T-helper 17 cell (primary cell): ENCODE measurements around the gene C2CD3. TPM values are rescaled to one million over a fixed set of nuclear protein-coding genes. Genes with fewer than 3 reads are reported as not detected.
A peak's percentile ranks its signal among the peaks of the same experiment; 100 is the strongest.
"Not testable (repeated sequence)": the region's sequence is repeated elsewhere in the genome, so short reads cannot be mapped to it uniquely, and the experiment has no call there.

Experiments used
- ATAC-seq: fragments of 150-1000 bp; cut with Tn5 transposase; 2 replicates; pipeline ENCODE4 v1.10.0; 2021; ENCODE audit warnings: mild to moderate bottlenecking, moderate library complexity
- DNase-seq, 3 donors: peaks; one replicate each; pipeline versions ENCODE4 v3.0.0 to v3.0.0-alpha.2; 2020 to 2021
- H3K9me3 ChIP-seq: one replicate; pipeline ENCODE4 v1.7.0; 2013; ENCODE audit warnings: low read length, mild to moderate bottlenecking; ENCODE audit not compliant: control insufficient read depth, poor library complexity, severe bottlenecking
- H3K27ac Mint-ChIP-seq: one replicate; pipeline ENCODE4 v1.8.0; 2022; ENCODE audit warnings: mild to moderate bottlenecking, moderate library complexity, mixed read lengths
- H3K27me3 Mint-ChIP-seq: one replicate; pipeline ENCODE4 v1.8.0; 2022; ENCODE audit warnings: mixed read lengths
- H3K36me3 Mint-ChIP-seq: one replicate; pipeline ENCODE4 v1.8.0; 2022; ENCODE audit warnings: low read depth, mixed read lengths
- H3K4me1 Mint-ChIP-seq: one replicate; pipeline ENCODE4 v1.8.0; 2022; ENCODE audit warnings: mild to moderate bottlenecking, mixed read lengths
- H3K4me3 Mint-ChIP-seq: one replicate; pipeline ENCODE4 v1.8.0; 2022; ENCODE audit warnings: mild to moderate bottlenecking, moderate library complexity, mixed read lengths
- total RNA-seq, 4 donors: library from RNA in 2 of 4; stranded (reverse) in 2 of 4; gene quantifications; one replicate each; pipeline ENCODE4 v1.2.3 and lab custom pipeline; 2022 to 2026

C2CD3 gene
- total RNA-seq, 2 donors from 2014 or later: 35.5 to 37.1 TPM

DNA sequence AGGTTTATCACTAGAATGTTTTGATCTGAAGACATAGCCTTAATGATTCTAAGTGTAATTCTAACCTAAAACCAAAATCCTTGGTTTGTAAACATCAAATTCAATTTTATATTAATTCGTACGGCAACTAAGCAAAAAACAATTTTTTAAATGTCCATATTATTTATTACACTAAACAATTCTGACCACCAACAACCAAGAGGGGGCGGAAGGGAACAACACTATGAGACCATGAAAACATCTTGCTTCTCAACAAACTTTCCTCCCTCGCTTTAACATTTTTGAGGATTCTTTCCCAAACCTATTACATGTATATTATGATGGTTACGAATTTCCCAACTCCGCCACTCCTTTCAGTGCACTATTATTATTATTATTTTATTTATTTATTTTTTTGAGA lies 181.6 kb downstream of the C2CD3 start:
- DNase-seq: no peak
- Mint-ChIP-seq H3K36me3 (no peaks in the 10 kb centered on the region), H3K27me3 (no peaks in the 10 kb centered on the region), H3K27ac (no peak overlapping the region), H3K4me1 (peaks cover 17% of the 10 kb centered on the region), H3K4me3 (no peak overlapping the region)
- no peaks in the 10 kb centered on the region for H3K9me3 ChIP-seq
- ATAC-seq: no peak

DNA sequence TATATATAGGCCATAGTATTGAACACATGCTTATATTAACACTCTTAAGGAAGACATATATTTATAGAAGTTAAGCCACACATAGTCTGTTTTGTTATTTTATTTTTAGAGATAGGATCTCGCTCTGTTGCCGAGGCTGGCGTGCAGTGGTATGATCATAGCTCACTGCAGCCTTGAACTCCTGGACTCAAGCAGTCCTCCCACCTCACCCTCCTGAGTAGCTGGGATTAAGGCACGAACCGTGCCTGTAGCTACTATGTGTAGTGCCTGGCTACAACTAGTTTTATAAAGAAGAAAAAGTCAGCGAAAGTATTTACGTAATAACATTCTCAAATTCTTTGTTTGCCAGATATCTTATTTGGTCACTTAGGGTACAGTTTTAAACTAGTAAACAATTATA lies 182.6 kb downstream of the C2CD3 start:
- no peaks in the 10 kb centered on the region for H3K27me3 Mint-ChIP-seq

DNA sequence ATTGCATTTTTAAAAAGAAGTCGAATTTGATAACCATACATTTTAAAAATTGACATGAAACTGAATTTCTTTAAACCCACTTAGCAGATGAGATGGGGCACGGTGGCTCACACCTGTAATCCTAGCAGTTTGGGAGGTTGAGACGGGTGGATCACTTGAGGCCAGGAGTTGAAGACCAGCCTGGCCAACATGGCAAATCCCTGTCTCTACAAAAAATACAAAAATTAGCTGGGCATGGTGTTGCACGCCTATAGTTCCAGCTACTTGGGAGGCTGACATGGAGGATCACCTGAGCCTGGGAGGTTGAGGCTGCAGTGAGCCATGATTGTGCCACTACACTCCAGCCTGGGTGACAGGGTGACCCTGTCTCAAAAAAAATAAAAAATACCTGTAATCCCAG lies 185.1 kb downstream of the C2CD3 start:
- DNase-seq, H3K27me3 Mint-ChIP-seq, H3K9me3 ChIP-seq, H3K36me3 Mint-ChIP-seq, H3K4me3 Mint-ChIP-seq, ATAC-seq: not testable (repeated sequence)
- H3K4me1 Mint-ChIP-seq: peaks cover 25% of the 10 kb centered on the region
- peak overlapping the region; percentile 100 for H3K27ac Mint-ChIP-seq

More for the DNA sequence above, 182.6 kb downstream of the C2CD3 start:
- no peaks in the 10 kb centered on the region for H3K9me3 ChIP-seq
- Mint-ChIP-seq H3K27ac (peak overlapping the region; percentile 63), H3K36me3 (no peaks in the 10 kb centered on the region), H3K4me3 (no peak overlapping the region), H3K4me1 (peaks cover 25% of the 10 kb centered on the region)
- ATAC-seq (no peak), DNase-seq (no peak)

GRCh38 chr11:73983741-73984538 lies 186.9 kb downstream of the C2CD3 start:
- no peak for DNase-seq
- peaks cover 10% of the 10 kb centered on the region for H3K36me3 Mint-ChIP-seq
- no peaks in the 10 kb centered on the region for H3K9me3 ChIP-seq
- peaks cover 38% of the 10 kb centered on the region for H3K4me1 Mint-ChIP-seq
- H3K4me3 Mint-ChIP-seq: peak overlapping the region; percentile 100
- no peaks in the 10 kb centered on the region for H3K27me3 Mint-ChIP-seq
- no peak for ATAC-seq
- peak overlapping the region; percentile 100 for H3K27ac Mint-ChIP-seq

- no peaks in the 10 kb centered on the region for H3K27me3 Mint-ChIP-seq
- DNase-seq (peak; percentile 86 to 88 (median 88)), ATAC-seq (peak; percentile 79)
- H3K4me3 Mint-ChIP-seq: peak overlapping the region; percentile 100
- H3K27ac Mint-ChIP-seq: peak overlapping the region; percentile 100
- no peaks in the 10 kb centered on the region for H3K9me3 ChIP-seq
- H3K36me3 Mint-ChIP-seq: peaks cover 11% of the 10 kb centered on the region
- H3K4me1 Mint-ChIP-seq: peaks cover 42% of the 10 kb centered on the region
Observed at GRCh38 chr11:73982990-73983740, 187.6 kb downstream of the C2CD3 start.

- peaks cover 11% of the 10 kb centered on the region for H3K36me3 Mint-ChIP-seq
- peak within 1 kb of the TSS; percentile 100 for H3K4me3 Mint-ChIP-seq
- no peaks in the 10 kb centered on the region for H3K27me3 Mint-ChIP-seq
- no peaks in the 10 kb centered on the region for H3K9me3 ChIP-seq
- ATAC-seq: peak; percentile 69
- DNase-seq: peak; percentile 77 to 85 (median 79)
- H3K27ac Mint-ChIP-seq: peak within 1 kb of the TSS; percentile 100
- peaks cover 42% of the 10 kb centered on the region for H3K4me1 Mint-ChIP-seq
Observed at GRCh38 chr11:73982595-73982989, 188.2 kb downstream of the C2CD3 start, which contains the start of gene UCP2. TSS of gene UCP2 (minus strand) at chr11:73982843. CDS start at chr11:73978378, 4,465 bp downstream.

DNA sequence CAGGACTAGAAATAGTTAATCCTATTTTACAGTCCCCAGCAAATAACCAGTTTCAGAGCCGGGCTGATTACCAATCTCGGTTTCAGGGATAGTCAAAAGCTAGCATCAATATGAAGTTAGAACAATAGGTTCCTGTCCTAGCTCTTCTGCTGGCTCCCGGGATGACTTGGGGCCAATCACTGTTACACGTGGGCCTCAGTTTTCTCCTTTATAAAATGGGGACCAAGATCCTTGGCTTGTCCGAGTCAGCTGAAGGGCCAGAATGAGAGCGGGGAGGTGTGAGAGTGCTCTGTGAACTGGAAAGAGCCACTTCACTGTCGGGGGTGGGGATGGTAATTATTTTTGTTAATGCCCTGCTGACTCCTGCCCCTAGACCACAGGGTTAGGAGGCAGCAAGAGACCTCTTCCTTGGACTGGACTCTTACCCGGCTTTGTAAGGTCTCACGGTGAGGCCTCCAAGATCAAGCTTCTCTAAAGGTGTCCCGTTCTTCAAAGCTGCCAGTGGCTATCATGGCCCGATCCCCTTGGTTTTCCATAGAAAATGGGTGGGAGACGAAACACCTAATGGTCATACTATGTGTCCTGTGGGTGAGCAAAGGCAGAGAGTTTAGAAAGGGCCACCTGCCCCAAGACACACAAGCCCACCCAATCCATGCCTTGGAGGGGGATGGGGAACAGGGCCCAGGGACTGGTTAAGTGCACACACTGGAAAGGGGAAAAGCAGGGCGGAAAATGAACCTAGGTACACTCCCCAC lies 189.6 kb downstream of the C2CD3 start:
- Mint-ChIP-seq H3K4me3 (peak overlapping the region; percentile 100), H3K36me3 (peaks cover 14% of the 10 kb centered on the region), H3K27me3 (no peaks in the 10 kb centered on the region), H3K4me1 (peaks cover 51% of the 10 kb centered on the region), H3K27ac (peak overlapping the region; percentile 100)
- no peaks in the 10 kb centered on the region for H3K9me3 ChIP-seq
- DNase-seq (peak in 1 of 3 donors; percentile 4), ATAC-seq (no peak)

- Mint-ChIP-seq H3K27ac (peak overlapping the region; percentile 100), H3K4me3 (peak overlapping the region; percentile 100), H3K36me3 (peaks cover 19% of the 10 kb centered on the region), H3K27me3 (no peaks in the 10 kb centered on the region), H3K4me1 (peaks cover 60% of the 10 kb centered on the region)
- peak; percentile 66 for ATAC-seq
- DNase-seq: peak; percentile 41 to 74 (median 67)
- H3K9me3 ChIP-seq: no peaks in the 10 kb centered on the region
Observed at GRCh38 chr11:73980001-73980961, 190.5 kb downstream of the C2CD3 start.

- Mint-ChIP-seq H3K4me1 (peaks cover 72% of the 10 kb centered on the region), H3K27me3 (no peaks in the 10 kb centered on the region), H3K36me3 (peaks cover 25% of the 10 kb centered on the region), H3K4me3 (peak overlapping the region; percentile 100), H3K27ac (peak overlapping the region; percentile 100)
- no peaks in the 10 kb centered on the region for H3K9me3 ChIP-seq
- no peak for DNase-seq
- no peak for ATAC-seq
Observed at GRCh38 chr11:73978576-73979086, 192.2 kb downstream of the C2CD3 start.

DNA sequence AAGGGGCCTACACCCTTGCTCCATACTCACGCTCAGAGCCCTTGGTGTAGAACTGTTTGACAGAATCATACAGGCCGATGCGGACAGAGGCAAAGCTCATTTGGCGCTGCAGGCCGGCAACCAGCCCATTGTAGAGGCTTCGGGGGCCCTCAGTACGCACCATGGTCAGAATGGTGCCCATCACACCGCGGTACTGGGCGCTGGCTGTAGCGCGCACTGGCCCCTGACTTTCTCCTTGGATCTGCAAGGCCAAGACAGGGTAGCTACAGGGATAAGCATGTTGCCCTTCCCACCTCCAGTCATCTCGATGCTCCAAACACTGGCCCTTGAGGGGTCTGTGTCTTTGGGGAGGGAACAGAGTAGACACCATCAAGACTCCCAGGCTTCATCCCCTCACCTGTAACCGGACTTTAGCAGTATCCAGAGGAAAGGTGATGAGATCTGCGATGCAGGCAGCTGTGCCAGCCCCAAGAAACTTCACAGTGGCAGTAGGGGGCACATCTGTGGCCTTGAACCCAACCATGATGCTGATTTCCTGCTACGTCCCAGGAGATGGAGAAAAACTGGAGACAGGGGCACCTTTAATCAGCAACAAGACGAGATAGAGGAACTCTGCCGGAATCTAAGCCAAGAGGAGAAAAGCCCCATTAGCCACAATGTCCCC lies 192.8 kb downstream of the C2CD3 start:
- H3K27me3 Mint-ChIP-seq: no peaks in the 10 kb centered on the region
- H3K4me1 Mint-ChIP-seq: peaks cover 70% of the 10 kb centered on the region
- peaks cover 23% of the 10 kb centered on the region for H3K36me3 Mint-ChIP-seq
- ATAC-seq (no peak), DNase-seq (no peak)
- H3K4me3 Mint-ChIP-seq: peak overlapping the region; percentile 100
- no peaks in the 10 kb centered on the region for H3K9me3 ChIP-seq
- H3K27ac Mint-ChIP-seq: peak overlapping the region; percentile 100

DNA sequence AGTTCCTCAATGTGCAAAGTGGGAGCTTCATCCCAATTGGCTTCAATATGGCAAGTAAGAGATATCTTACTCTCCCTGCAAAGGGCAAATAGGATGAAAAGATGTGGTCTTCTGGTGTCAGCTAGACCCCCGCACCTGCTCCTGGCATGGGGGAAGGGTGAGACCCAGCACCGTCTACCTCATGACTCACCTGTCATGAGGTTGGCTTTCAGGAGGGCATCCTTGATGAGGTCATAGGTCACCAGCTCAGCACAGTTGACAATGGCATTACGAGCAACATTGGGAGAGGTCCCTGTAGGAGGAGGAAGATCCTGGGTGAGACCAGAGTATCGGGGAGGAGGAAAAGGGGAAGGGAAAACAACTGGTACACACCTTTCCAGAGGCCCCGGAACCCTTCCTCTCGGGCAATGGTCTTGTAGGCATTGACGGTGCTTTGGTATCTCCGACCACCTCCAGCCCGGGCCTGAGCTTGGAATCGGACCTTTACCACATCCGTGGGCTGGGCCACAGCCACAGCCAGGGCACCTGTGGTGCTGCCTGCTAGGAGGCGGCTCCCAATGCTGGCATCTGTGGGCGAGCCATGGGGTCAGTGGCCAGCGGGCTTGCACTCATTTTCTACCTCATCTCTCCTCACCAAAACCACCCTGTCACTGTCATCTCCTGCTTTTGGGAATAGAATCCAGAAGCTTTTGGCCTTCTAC lies 194.2 kb downstream of the C2CD3 start:
- H3K4me1 Mint-ChIP-seq: peaks cover 70% of the 10 kb centered on the region
- peak overlapping the region; percentile 100 for H3K4me3 Mint-ChIP-seq
- DNase-seq (no peak), ATAC-seq (no peak)
- no peaks in the 10 kb centered on the region for H3K27me3 Mint-ChIP-seq
- peak overlapping the region; percentile 100 for H3K27ac Mint-ChIP-seq
- no peaks in the 10 kb centered on the region for H3K9me3 ChIP-seq
- H3K36me3 Mint-ChIP-seq: peaks cover 17% of the 10 kb centered on the region
